G401.6 (cell line): Measurements from ENCODE around the gene FBXL14.

Experiments used
- FAIRE-seq: peaks from 2 replicates; lab custom pipeline; 2012; peaks lifted over from hg19 to GRCh38; lab: Jason Lieb, UNC

FBXL14 gene

GRCh38 chr12:1593174-1594005, 991 bp downstream of the FBXL14 start:
- no peak for FAIRE-seq

GRCh38 chr12:1592444-1593173, 1.8 kb downstream of the FBXL14 start:
- no peak for FAIRE-seq

- no peak for FAIRE-seq
Measured at GRCh38 chr12:1591543-1591942, 2.8 kb downstream of the FBXL14 start.

GRCh38 chr12:1591034-1591433, 3.3 kb downstream of the FBXL14 start:
- FAIRE-seq, result peak; percentile 72

- no peak for FAIRE-seq
Measured at GRCh38 chr12:1590221-1590979, 4.0 kb downstream of the FBXL14 start.

- FAIRE-seq, result no peak
Measured at GRCh38 chr12:1588575-1588947, 5.8 kb downstream of the FBXL14 start.

GRCh38 chr12:1587927-1588574, 6.3 kb downstream of the FBXL14 start:
- FAIRE-seq, result no peak

- FAIRE-seq, result no peak
Measured at GRCh38 chr12:1584326-1584725, 10.1 kb downstream of the FBXL14 start.

GRCh38 chr12:1583421-1584078, 10.8 kb downstream of the FBXL14 start:
- peak; percentile 92 for FAIRE-seq

- FAIRE-seq, result no peak
Measured at GRCh38 chr12:1582709-1583050, 11.7 kb downstream of the FBXL14 start.

- no peak for FAIRE-seq
Measured at GRCh38 chr12:1581973-1582708, 12.2 kb downstream of the FBXL14 start.

- no peak for FAIRE-seq
Measured at GRCh38 chr12:1580526-1580925, 13.9 kb downstream of the FBXL14 start.

- FAIRE-seq, result peak; percentile 27
Measured at GRCh38 chr12:1579651-1580435, 14.5 kb downstream of the FBXL14 start.

- no peak for FAIRE-seq
Measured at GRCh38 chr12:1576410-1577241, 17.8 kb downstream of the FBXL14 start.

GRCh38 chr12:1575408-1576401, 18.7 kb downstream of the FBXL14 start:
- FAIRE-seq, result no peak

GRCh38 chr12:1574865-1575259, 19.5 kb downstream of the FBXL14 start:
- peak; percentile 23 for FAIRE-seq

- FAIRE-seq, result no peak
Measured at GRCh38 chr12:1573960-1574864, 20.2 kb downstream of the FBXL14 start.
